IMR-90 (cell line): Measurements from ENCODE around the gene DAGLA. TPM values are rescaled to one million over a fixed set of nuclear protein-coding genes. Genes with fewer than 3 reads are reported as not detected.

Experiments
- ATAC-seq: fragments of 200-7000 bp; cut with Tn5 transposase; 2 replicates; pipeline ENCODE4 v1.9.1; 2020; ENCODE audit warnings: low read depth, mild to moderate bottlenecking, moderate library complexity
- BruUV-seq: library from RNA; stranded (reverse); fragments of 400-500 nt; replicated peaks from 2 replicates; lab custom pipeline; 2021; lab: Mats Ljungman, UMichigan
- CTCF ChIA-PET: fragments of 300-600 bp; formaldehyde crosslinking; extraction: SDS; loops from one replicate; lab custom pipeline; 2021; ENCODE audit warnings: antibody characterized with exemption; lab: Yijun Ruan, JAX
- POLR2A ChIA-PET: fragments of 300-600 bp; sonication (Branson Sonifier 250); formaldehyde crosslinking; loops from one replicate; lab custom pipeline; 2022; ENCODE audit warnings: antibody characterized with exemption; ENCODE audit not compliant: unreplicated experiment; lab: Charles Lee
- DNase-seq: peaks from one replicate; pipeline ENCODE4 v3.0.0; 2013
- H2AFZ ChIP-seq: replicated peaks from 2 replicates; pipeline ENCODE3; 2013; ENCODE audit warnings: low read length, mild to moderate bottlenecking; ENCODE audit not compliant: poor library complexity
- H2AK5ac ChIP-seq: 2 replicates; pipeline ENCODE4 v1.6.1; 2013; ENCODE audit warnings: low read depth, low read length, inconsistent platforms
- H2AK9ac ChIP-seq: replicated peaks from 2 replicates; pipeline ENCODE3; 2013; ENCODE audit warnings: mild to moderate bottlenecking, low read depth, low read length, moderate library complexity; ENCODE audit not compliant: poor library complexity
- H2BK120ac ChIP-seq: 2 replicates; pipeline ENCODE4 v1.6.1; 2013; ENCODE audit warnings: low read depth, low read length, inconsistent platforms
- H2BK15ac ChIP-seq: 3 replicates; pipeline ENCODE4 v1.6.1; 2013; ENCODE audit warnings: low read depth, low read length, inconsistent platforms
- H2BK20ac ChIP-seq: 2 replicates; pipeline ENCODE4 v1.6.1; 2013; ENCODE audit warnings: low read depth, mild to moderate bottlenecking, inconsistent platforms, low read length, moderate library complexity
- H2BK5ac ChIP-seq: 2 replicates; pipeline ENCODE4 v1.6.1; 2013; ENCODE audit warnings: mild to moderate bottlenecking, low read depth, low read length, inconsistent platforms; ENCODE audit not compliant: poor library complexity, severe bottlenecking
- H3K14ac ChIP-seq: replicated peaks from 2 replicates; pipeline ENCODE4 v1.6.1; 2013; ENCODE audit warnings: low read depth, low read length, inconsistent platforms
- H3K18ac ChIP-seq: 2 replicates; pipeline ENCODE4 v1.6.1; 2013; ENCODE audit warnings: low read depth, low read length, control low read depth
- H3K23ac ChIP-seq: 2 replicates; pipeline ENCODE4 v1.6.1; 2013; ENCODE audit warnings: low read depth, low read length, inconsistent platforms
- H3K27ac ChIP-seq: 2 replicates; pipeline ENCODE4 v1.5.1; 2013; ENCODE audit warnings: mild to moderate bottlenecking, control low read depth, low read length; ENCODE audit not compliant: insufficient read depth
- H3K27me3 ChIP-seq: 2 replicates; pipeline ENCODE4 v1.6.1; 2013; ENCODE audit warnings: low read length; ENCODE audit not compliant: control insufficient read depth, insufficient read depth
- H3K36me3 ChIP-seq: 2 replicates; pipeline ENCODE4 v1.6.1; 2013; ENCODE audit warnings: low read length, mixed read lengths; ENCODE audit not compliant: control insufficient read depth, insufficient read depth
- H3K4ac ChIP-seq: 2 replicates; pipeline ENCODE4 v1.6.1; 2013; ENCODE audit warnings: low read depth, low read length, inconsistent platforms
- H3K4me1 ChIP-seq: 2 replicates; pipeline ENCODE4 v1.6.1; 2013; ENCODE audit warnings: low read length, mixed read lengths; ENCODE audit not compliant: control insufficient read depth, insufficient read depth
- H3K4me2 ChIP-seq: 2 replicates; pipeline ENCODE4 v1.6.1; 2013; ENCODE audit warnings: low read depth, mild to moderate bottlenecking, control low read depth, low read length, moderate library complexity
- H3K4me3 ChIP-seq: 2 replicates; pipeline ENCODE4 v1.5.1; 2013; ENCODE audit warnings: low read depth, mild to moderate bottlenecking, control low read depth, low read length, moderate library complexity; ENCODE audit not compliant: insufficient read depth
- H3K56ac ChIP-seq: 2 replicates; pipeline ENCODE4 v1.6.1; 2013; ENCODE audit warnings: low read length, inconsistent platforms; ENCODE audit not compliant: insufficient read depth; ENCODE audit errors: extremely low read depth
- H3K79me1 ChIP-seq, 2 experiments: 2 replicates each; pipeline ENCODE4 v1.6.1; 2013; ENCODE audit warnings: low read length in 2 of 2, inconsistent platforms in 1 of 2, low read depth in 1 of 2
- H3K9ac ChIP-seq: 2 replicates; pipeline ENCODE4 v1.6.1; 2013; ENCODE audit warnings: low read depth, low read length, control low read depth
- H3K9me1 ChIP-seq: 2 replicates; pipeline ENCODE4 v1.6.1; 2013; ENCODE audit warnings: low read length, inconsistent platforms; ENCODE audit not compliant: insufficient read depth
- H3K9me3 ChIP-seq: 2 replicates; pipeline ENCODE4 v1.6.1; 2013; ENCODE audit warnings: low read length; ENCODE audit not compliant: control insufficient read depth, insufficient read depth
- H4K20me1 ChIP-seq: 2 replicates; pipeline ENCODE4 v1.6.1; 2013; ENCODE audit warnings: low read length, inconsistent platforms; ENCODE audit not compliant: insufficient read depth
- H4K5ac ChIP-seq: 2 replicates; pipeline ENCODE4 v1.6.1; 2013; ENCODE audit warnings: mild to moderate bottlenecking, low read depth, low read length, control low read depth
- H4K8ac ChIP-seq, 2 experiments: 2 replicates each; pipeline ENCODE4 v1.6.1; 2013; ENCODE audit warnings: low read depth in 2 of 2, low read length in 2 of 2, control low read depth in 1 of 2, inconsistent platforms in 1 of 2
- H4K91ac ChIP-seq: 2 replicates; pipeline ENCODE4 v1.6.1; 2013; ENCODE audit warnings: low read depth, low read length, inconsistent platforms; ENCODE audit not compliant: insufficient read depth
- BHLHE40 ChIP-seq: fragments of 150-350 bp; IDR thresholded peaks from 2 replicates; pipeline ENCODE4 v1.6.1; 2016; ENCODE audit warnings: mild to moderate bottlenecking, low read depth, low read length
- CEBPB ChIP-seq: IDR thresholded peaks from 2 replicates; pipeline ENCODE4 v1.6.1; 2012; ENCODE audit warnings: low read depth, low read length, improper control_type of control experiment
- CHD1 ChIP-seq: IDR thresholded peaks from 2 replicates; pipeline ENCODE4 v1.6.1; 2012; ENCODE audit warnings: low read depth, low read length, improper control_type of control experiment
- CTCF ChIP-seq: conservative IDR thresholded peaks from 2 replicates; pipeline ENCODE4 v1.5.1; 2012; ENCODE audit warnings: mild to moderate bottlenecking, low read depth, low read length, improper control_type of control experiment
- ELK1 ChIP-seq: fragments of 150-350 bp; IDR thresholded peaks from 2 replicates; pipeline ENCODE4 v1.6.1; 2016; ENCODE audit warnings: low read depth, mild to moderate bottlenecking, low read length, moderate library complexity, borderline replicate concordance
- FOS ChIP-seq: fragments of 150-350 bp; IDR thresholded peaks from 2 replicates; pipeline ENCODE4 v1.6.1; 2016; ENCODE audit warnings: low read depth, low read length
- MAFK ChIP-seq: IDR thresholded peaks from 2 replicates; pipeline ENCODE4 v1.6.1; 2012; ENCODE audit warnings: low read depth, low read length, improper control_type of control experiment
- MAZ ChIP-seq: IDR thresholded peaks from 2 replicates; pipeline ENCODE4 v1.6.1; 2012; ENCODE audit warnings: low read depth, mild to moderate bottlenecking, low read length, improper control_type of control experiment, moderate library complexity, borderline replicate concordance
- MXI1 ChIP-seq: IDR thresholded peaks from 2 replicates; pipeline ENCODE4 v1.6.1; 2012; ENCODE audit warnings: low read depth, mild to moderate bottlenecking, low read length, moderate library complexity, borderline replicate concordance
- NFE2L2 ChIP-seq: fragments of 150-350 bp; IDR thresholded peaks from 2 replicates; pipeline ENCODE4 v1.6.1; 2016; ENCODE audit warnings: low read depth, mild to moderate bottlenecking, low read length
- POLR2A ChIP-seq: IDR thresholded peaks from 2 replicates; pipeline ENCODE4 v1.6.1; 2012; ENCODE audit warnings: mild to moderate bottlenecking, low read depth, low read length
- RAD21 ChIP-seq: IDR thresholded peaks from 2 replicates; pipeline ENCODE4 v1.6.1; 2012; ENCODE audit warnings: low read length, improper control_type of control experiment
- RCOR1 ChIP-seq: IDR thresholded peaks from 2 replicates; pipeline ENCODE4 v1.6.1; 2012; ENCODE audit warnings: mild to moderate bottlenecking, low read length, improper control_type of control experiment; ENCODE audit not compliant: insufficient replicate concordance
- RFX5 ChIP-seq: IDR thresholded peaks from 2 replicates; pipeline ENCODE4 v1.8.0; 2012; ENCODE audit warnings: low read depth, mild to moderate bottlenecking, low read length, moderate library complexity
- SMC3 ChIP-seq: fragments of 150-350 bp; IDR thresholded peaks from 2 replicates; pipeline ENCODE4 v1.6.1; 2016; ENCODE audit warnings: low read depth, mild to moderate bottlenecking, antibody characterized with exemption, low read length, moderate library complexity
- USF2 ChIP-seq: fragments of 150-350 bp; IDR thresholded peaks from 2 replicates; pipeline ENCODE4 v1.6.1; 2017; ENCODE audit warnings: mild to moderate bottlenecking, antibody characterized with exemption, low read length, low read depth
- WGBS, 2 experiments: methylation state at CpG; one replicate each; pipeline versions ENCODE4 v1.1.5 to v1.1.7; 2013; ENCODE audit warnings: missing lambda C conversion rate in 2 of 2; ENCODE audit not compliant: insufficient read length in 1 of 2; ENCODE audit errors: extremely low coverage in 2 of 2; 5-methylcytosine and 5-hydroxymethylcytosine counted together
- dilution Hi-C: fragments of 300-500 bp; cut with HindIII; formaldehyde crosslinking; loops from one replicate; pipeline ENCODE4 v1.14.3; 2018; ENCODE audit warnings: low sequenced_read_pairs; ENCODE audit not compliant: unreplicated experiment
- in situ Hi-C: fragments of 300-500 bp; cut with MboI; formaldehyde crosslinking; loops from 3 replicates; pipeline ENCODE4 v1.14.3; 2019; ENCODE audit warnings: low sequenced_read_pairs, inconsistent platforms, mixed read lengths
- intact Hi-C: fragments of 100-400 bp; cut with micrococcal nuclease; formaldehyde crosslinking; loops from 2 replicates; pipeline ENCODE4 v1.10.0; 2022
- polyA plus RNA-seq, 3 experiments: library from polyadenylated mRNA; depleted of rRNA; stranded (reverse); fragments of >200 nt; gene quantifications; 2 replicates each; pipeline ENCODE4 v1.2.3, GENCODE V29; 2012; ENCODE audit warnings: low replicate concordance in 1 of 3
- total RNA-seq: library from RNA; depleted of rRNA; stranded (reverse); fragments of >200 nt; gene quantifications from 2 replicates; pipeline ENCODE4 v1.2.3, GENCODE V29; 2012

DAGLA gene
- total and polyA plus RNA-seq, 2 of the 4 experiments (the other 2 are of a cell fraction), result 0.90 to 3.8 TPM

- Histone ChIP-seq H2AFZ (no peak overlapping the region), H2AK9ac (no peak overlapping the region), H4K91ac (no peak overlapping the region), H3K4me1 (peaks cover 3% of the 10 kb centered on the region; the same call in 1 of the 2 replicates), H3K18ac (no peak overlapping the region), H3K4me2 (no peak overlapping the region), H3K79me1 (peaks cover 28 to 44% of the 10 kb centered on the region in 2 experiments), H3K23ac (no peak overlapping the region), H3K9ac (no peak overlapping the region), H4K5ac (no peak overlapping the region), H3K4ac (no peak overlapping the region), H3K4me3 (no peak overlapping the region), H3K27ac (no peak overlapping the region), H3K36me3 (peaks cover 62% of the 10 kb centered on the region), H2BK20ac (no peak overlapping the region), H2AK5ac (no peak overlapping the region), H2BK5ac (no peak overlapping the region), H4K20me1 (peaks cover 6% of the 10 kb centered on the region; the same call in 1 of the 2 replicates), H2BK15ac (no peak overlapping the region), H3K9me3 (no peaks in the 10 kb centered on the region), H2BK120ac (no peak overlapping the region), H3K56ac (no peak overlapping the region), H3K14ac (no peak overlapping the region), H4K8ac (no peak overlapping the region), H3K27me3 (no peaks in the 10 kb centered on the region), H3K9me1 (no peaks in the 10 kb centered on the region; the same call in 1 of the 2 replicates)
- WGBS, 2 experiments, result no CpG with 5 or more reads among the region's 9 CpGs
- peak; percentile 61 for DNase-seq
- dilution Hi-C loops, result no loop called here
- intact Hi-C loops, result no loop called here
- no peak for TF ChIP-seq RCOR1
- TF ChIP-seq USF2, result no peak
- no peak for TF ChIP-seq CHD1
- no peak for TF ChIP-seq ELK1
- TF ChIP-seq RFX5, result no peak
- TF ChIP-seq SMC3, result peak; percentile 42
- peak; percentile 63 for TF ChIP-seq RAD21
- TF ChIP-seq MAFK, result no peak
- no peak for TF ChIP-seq NFE2L2
- TF ChIP-seq CTCF, result peak; percentile 61
- no peak for TF ChIP-seq MAZ
- TF ChIP-seq MXI1, result no peak
- no peak for TF ChIP-seq FOS
- no peak for TF ChIP-seq CEBPB
- no peak for TF ChIP-seq POLR2A
- TF ChIP-seq BHLHE40, result no peak
- BruUV-seq, result no TSS peak
- POLR2A ChIA-PET, result no interaction called here
- CTCF ChIA-PET, result interaction anchor here (0.5 to 2.5 kb wide), 3 partner anchors 9 to 362 kb away, joined by 3 to 6 read pairs (median 3); no protein-coding TSS in a partner anchor
- ATAC-seq, result no peak
- in situ Hi-C loops, result no loop called here
These were observed 107.8 kb downstream of the DAGLA start for GRCh38 chr11:61787928-61788491.
